DOHH2 (cell line): ENCODE measurements around the gene CDH16.

Experiments
- H3F3A ChIP-seq: fragments of 200-600 bp; sonication (generic), shearing (Covaris generic); 2 replicates; pipeline ENCODE4 v1.6.0; 2016; ENCODE audit warnings: antibody characterized with exemption, mild to moderate bottlenecking; ENCODE audit not compliant: control insufficient read depth, insufficient read depth
- H3K27ac ChIP-seq: fragments of 200-600 bp; sonication (generic); 2 replicates; pipeline ENCODE4 v1.5.1; 2014; ENCODE audit warnings: low read depth, mild to moderate bottlenecking, low read length, moderate library complexity
- H3K27me3 ChIP-seq: fragments of 200-600 bp; sonication (generic); 2 replicates; pipeline ENCODE4 v1.6.1; 2014; ENCODE audit warnings: mild to moderate bottlenecking, low read length, mixed read lengths; ENCODE audit not compliant: control insufficient read depth
- H3K36me3 ChIP-seq: fragments of 200-600 bp; sonication (generic); 2 replicates; pipeline ENCODE4 v1.6.1; 2014; ENCODE audit warnings: mild to moderate bottlenecking, low read length, moderate library complexity, mixed read lengths; ENCODE audit not compliant: control insufficient read depth
- H3K4me1 ChIP-seq: fragments of 200-600 bp; sonication (generic); 2 replicates; pipeline ENCODE4 v1.6.1; 2014; ENCODE audit warnings: mild to moderate bottlenecking, low read length, mixed read lengths; ENCODE audit not compliant: control insufficient read depth
- H3K4me2 ChIP-seq: fragments of 200-600 bp; sonication (generic); 2 replicates; pipeline ENCODE4 v1.6.0; 2014; ENCODE audit warnings: mild to moderate bottlenecking, low read length, moderate library complexity
- H3K4me3 ChIP-seq: fragments of 200-600 bp; sonication (generic); 2 replicates; pipeline ENCODE4 v1.5.1; 2014; ENCODE audit warnings: mild to moderate bottlenecking, low read length, mixed read lengths
- H3K79me2 ChIP-seq: fragments of 200-600 bp; sonication (generic); 2 replicates; pipeline ENCODE4 v1.6.1; 2014; ENCODE audit warnings: mild to moderate bottlenecking, low read length, mixed read lengths; ENCODE audit not compliant: control insufficient read depth
- H3K9me2 ChIP-seq: fragments of 200-600 bp; sonication (generic); replicated peaks from 2 replicates; pipeline ENCODE4 v1.6.1; 2014; ENCODE audit warnings: mild to moderate bottlenecking, low read length, mixed read lengths; ENCODE audit not compliant: control insufficient read depth
- H3K9me3 ChIP-seq: fragments of 200-600 bp; sonication (generic); 2 replicates; pipeline ENCODE4 v1.6.1; 2014; ENCODE audit warnings: antibody characterized with exemption, low read length, mixed read lengths; ENCODE audit not compliant: control insufficient read depth, insufficient read depth
- H4K20me1 ChIP-seq: fragments of 200-600 bp; sonication (generic); 2 replicates; pipeline ENCODE4 v1.6.0; 2014; ENCODE audit warnings: low read depth, mild to moderate bottlenecking, antibody characterized with exemption, low read length, moderate library complexity; ENCODE audit not compliant: control insufficient read depth, insufficient read depth
- EZH2phosphoT487 ChIP-seq: fragments of 200-600 bp; sonication (generic); IDR thresholded peaks from 2 replicates; pipeline ENCODE4 v1.6.1; 2017; ENCODE audit warnings: borderline replicate concordance, mild to moderate bottlenecking, antibody characterized with exemption, low read length, moderate library complexity, mixed read lengths
- TF ChIP-seq, protein P1 (sequence below): fragments of 200-600 bp; sonication (generic); IDR thresholded peaks from one replicate; pipeline ENCODE4 v1.5.1; 2014; ENCODE audit warnings: antibody characterized with exemption, mild to moderate bottlenecking, low read depth, low read length; ENCODE audit not compliant: poor library complexity, severe bottlenecking

The CDH16 gene

DNA sequence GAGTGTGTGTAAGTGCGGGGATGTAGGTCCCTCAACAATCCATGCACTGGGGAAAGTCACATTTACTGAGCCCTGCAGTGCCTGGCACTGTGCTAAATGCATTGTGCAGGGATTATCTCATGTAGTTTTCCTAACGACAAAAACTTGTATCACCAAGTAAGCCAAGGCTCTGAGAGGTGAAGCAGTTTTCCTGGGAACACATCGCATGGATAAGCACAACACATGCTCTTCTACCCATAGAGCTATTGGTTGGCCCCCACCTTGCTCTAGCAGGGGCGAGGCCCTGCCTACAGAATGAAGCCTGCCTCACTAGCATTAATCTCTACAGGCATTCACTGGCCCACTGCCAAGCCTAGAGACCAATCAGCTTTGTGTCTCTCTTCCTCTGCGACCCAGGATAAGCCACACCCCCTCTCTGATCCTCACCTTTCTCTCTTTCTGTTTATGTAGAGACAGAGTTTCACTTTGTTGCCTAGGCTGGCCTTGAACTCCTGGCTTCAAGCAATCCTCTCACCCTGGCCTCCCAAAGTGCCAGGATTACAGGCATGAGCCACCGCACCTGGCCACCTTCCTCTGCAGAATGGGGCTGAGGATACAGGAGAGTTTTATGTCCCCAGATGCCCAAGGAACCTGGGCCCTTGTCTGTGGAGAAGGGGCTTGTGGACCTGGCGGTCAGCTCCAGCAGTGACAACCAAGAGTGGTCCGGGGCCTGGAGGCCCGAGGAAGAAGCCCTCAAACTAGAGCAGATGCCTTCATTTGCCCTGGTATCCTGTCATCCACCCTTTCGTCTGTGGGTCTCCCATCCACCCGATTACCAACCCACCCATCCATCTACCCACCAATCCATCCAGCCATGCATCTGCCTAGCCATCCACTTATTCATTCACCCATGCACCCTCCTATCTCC, 12.8 kb downstream of the CDH16 start:
- Histone ChIP-seq H3K79me2 (no peaks in the 10 kb centered on the region), H3K9me2 (no peaks in the 10 kb centered on the region), H3K4me3 (no peak overlapping the region), H3F3A (no peaks in the 10 kb centered on the region), H3K36me3 (no peaks in the 10 kb centered on the region), H3K9me3 (no peaks in the 10 kb centered on the region), H3K27me3 (peaks cover 7% of the 10 kb centered on the region), H4K20me1 (no peaks in the 10 kb centered on the region), H3K4me1 (peaks cover 5% of the 10 kb centered on the region; the same call in 1 of the 2 replicates), H3K4me2 (no peak overlapping the region), H3K27ac (no peak overlapping the region)
- no peak for TF ChIP-seq EZH2phosphoT487
- TF ChIP-seq, protein P1, sequence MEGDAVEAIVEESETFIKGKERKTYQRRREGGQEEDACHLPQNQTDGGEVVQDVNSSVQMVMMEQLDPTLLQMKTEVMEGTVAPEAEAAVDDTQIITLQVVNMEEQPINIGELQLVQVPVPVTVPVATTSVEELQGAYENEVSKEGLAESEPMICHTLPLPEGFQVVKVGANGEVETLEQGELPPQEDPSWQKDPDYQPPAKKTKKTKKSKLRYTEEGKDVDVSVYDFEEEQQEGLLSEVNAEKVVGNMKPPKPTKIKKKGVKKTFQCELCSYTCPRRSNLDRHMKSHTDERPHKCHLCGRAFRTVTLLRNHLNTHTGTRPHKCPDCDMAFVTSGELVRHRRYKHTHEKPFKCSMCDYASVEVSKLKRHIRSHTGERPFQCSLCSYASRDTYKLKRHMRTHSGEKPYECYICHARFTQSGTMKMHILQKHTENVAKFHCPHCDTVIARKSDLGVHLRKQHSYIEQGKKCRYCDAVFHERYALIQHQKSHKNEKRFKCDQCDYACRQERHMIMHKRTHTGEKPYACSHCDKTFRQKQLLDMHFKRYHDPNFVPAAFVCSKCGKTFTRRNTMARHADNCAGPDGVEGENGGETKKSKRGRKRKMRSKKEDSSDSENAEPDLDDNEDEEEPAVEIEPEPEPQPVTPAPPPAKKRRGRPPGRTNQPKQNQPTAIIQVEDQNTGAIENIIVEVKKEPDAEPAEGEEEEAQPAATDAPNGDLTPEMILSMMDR, result no peak

DNA sequence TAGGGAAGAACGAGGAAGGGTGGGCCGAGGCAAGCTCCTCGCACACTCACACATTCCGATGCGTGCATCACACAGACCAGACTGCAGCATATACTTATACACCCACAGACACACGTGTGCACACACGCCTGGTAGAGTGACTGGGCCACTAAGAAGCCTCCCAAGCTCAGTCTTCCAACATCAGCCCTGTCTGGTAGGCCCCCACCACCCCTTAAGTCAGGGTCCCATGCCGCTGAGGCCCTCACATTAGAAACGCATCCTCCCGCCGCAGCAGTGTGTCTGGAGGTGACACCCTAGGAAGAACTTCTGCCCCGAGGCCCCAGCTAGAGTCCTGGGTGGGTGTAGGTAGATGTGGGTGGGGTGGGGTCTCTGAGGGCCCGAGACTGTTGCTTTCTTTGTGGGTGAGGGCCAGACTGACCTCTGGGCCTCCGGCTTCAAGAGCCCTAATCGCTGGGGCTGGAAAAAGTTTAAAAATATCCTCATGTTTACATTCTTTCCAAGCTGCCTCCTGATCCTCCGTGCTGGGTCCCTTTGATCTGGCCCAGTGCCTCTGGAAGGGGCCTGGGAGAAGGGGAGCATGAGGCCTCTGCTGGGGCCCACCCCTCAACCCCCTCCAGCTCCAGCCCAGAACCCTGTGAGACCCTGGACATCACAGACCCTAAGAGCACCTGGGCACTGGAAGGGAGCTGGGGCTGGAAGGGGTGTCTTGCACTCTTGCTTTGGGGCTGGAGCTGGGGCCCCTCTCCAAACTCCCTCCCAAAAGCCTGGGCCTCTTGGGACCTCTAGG, 13.6 kb downstream of the CDH16 start:
- Histone ChIP-seq H4K20me1 (no peaks in the 10 kb centered on the region), H3K27ac (no peak overlapping the region), H3K36me3 (no peaks in the 10 kb centered on the region), H3K27me3 (peaks cover 7% of the 10 kb centered on the region), H3K4me2 (no peak overlapping the region), H3K9me2 (no peaks in the 10 kb centered on the region), H3K79me2 (no peaks in the 10 kb centered on the region), H3K4me3 (no peak overlapping the region), H3F3A (no peaks in the 10 kb centered on the region), H3K4me1 (peaks cover 5% of the 10 kb centered on the region; the same call in 1 of the 2 replicates), H3K9me3 (no peaks in the 10 kb centered on the region)
- TF ChIP-seq EZH2phosphoT487, result no peak
- TF ChIP-seq, protein P1, result no peak

DNA sequence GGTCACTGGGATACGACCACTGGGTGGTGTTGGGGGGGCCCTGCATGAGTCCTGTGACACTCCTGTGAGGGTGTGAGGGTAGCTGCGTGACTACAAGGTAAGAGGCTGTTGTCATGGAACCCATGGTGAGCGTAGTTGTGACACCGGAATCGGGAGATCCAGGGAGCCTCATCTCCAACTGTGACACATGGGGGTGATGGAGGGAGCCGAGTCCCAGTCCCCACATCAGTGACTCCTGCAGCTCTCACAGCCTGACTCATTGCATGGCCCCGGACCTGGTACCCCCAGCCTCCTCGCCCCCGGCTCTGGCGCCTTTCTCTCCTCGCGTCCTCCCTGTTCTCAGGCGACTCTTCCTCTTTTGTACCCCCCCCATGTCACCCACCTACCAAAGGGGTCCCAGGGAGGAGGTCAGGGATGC, 14.2 kb downstream of the CDH16 start:
- no peaks in the 10 kb centered on the region for H4K20me1 ChIP-seq
- H3K9me2 ChIP-seq, result no peaks in the 10 kb centered on the region
- H3K4me1 ChIP-seq, result peaks cover 5% of the 10 kb centered on the region; the same call in 1 of the 2 replicates

More for the DNA sequence above, 14.2 kb downstream of the CDH16 start:
- H3K79me2 ChIP-seq, result no peaks in the 10 kb centered on the region
- H3K27me3 ChIP-seq, result peaks cover 7% of the 10 kb centered on the region
- H3K36me3 ChIP-seq, result no peaks in the 10 kb centered on the region
- H3K4me2 ChIP-seq, result no peak overlapping the region
- TF ChIP-seq, protein P1, result no peak
- no peak for TF ChIP-seq EZH2phosphoT487
- no peak overlapping the region for H3K27ac ChIP-seq
- H3F3A ChIP-seq, result no peaks in the 10 kb centered on the region
- H3K9me3 ChIP-seq, result no peaks in the 10 kb centered on the region
- H3K4me3 ChIP-seq, result no peak overlapping the region
